Activated CD8-positive, alpha-beta T cell treated with anti-CD3 and anti-CD28 coated beads for 36 hours (primary cell): ENCODE data around the gene PSG11. TPM values are rescaled to one million over a fixed set of nuclear protein-coding genes. Genes with fewer than 3 reads are reported as not detected.

Experiments used
- ATAC-seq: fragments of 200-7000 bp; cut with Tn5 transposase; one replicate; pipeline ENCODE4 v1.10.0; 2021; ENCODE audit warnings: mild to moderate bottlenecking, moderate library complexity
- CTCF ChIA-PET: fragments of 350-600 bp; sonication (Branson Sonifier 250); formaldehyde crosslinking; loops from one replicate; lab custom pipeline; 2021; ENCODE audit warnings: antibody characterized with exemption; lab: Charles Lee
- POLR2A ChIA-PET: fragments of 350-600 bp; sonication (Branson Sonifier 250); formaldehyde crosslinking; loops from one replicate; lab custom pipeline; 2021; ENCODE audit warnings: antibody characterized with exemption; lab: Charles Lee
- DNase-seq: peaks from one replicate; pipeline ENCODE4 v3.0.0-alpha.2; 2020
- H3K27ac Mint-ChIP-seq: one replicate; pipeline ENCODE4 v1.8.0; 2021; ENCODE audit warnings: mild to moderate bottlenecking, mixed read lengths
- H3K27me3 Mint-ChIP-seq: one replicate; pipeline ENCODE4 v1.8.0; 2021; ENCODE audit warnings: mixed read lengths
- H3K36me3 Mint-ChIP-seq: one replicate; pipeline ENCODE4 v1.8.0; 2021; ENCODE audit warnings: low read depth, mixed read lengths
- H3K4me1 Mint-ChIP-seq: one replicate; pipeline ENCODE4 v1.8.0; 2021; ENCODE audit warnings: low read depth, mixed read lengths
- H3K4me3 Mint-ChIP-seq: one replicate; pipeline ENCODE4 v1.8.0; 2021; ENCODE audit warnings: mild to moderate bottlenecking, moderate library complexity, mixed read lengths
- H3K9me3 Mint-ChIP-seq: one replicate; pipeline ENCODE4 v1.8.0; 2021; ENCODE audit warnings: mixed read lengths
- intact Hi-C: fragments of 100-400 bp; cut with micrococcal nuclease; formaldehyde crosslinking; loops from one replicate; pipeline ENCODE4 v1.10.0; 2022
- total RNA-seq, 2 experiments: library from RNA; stranded (reverse); gene quantifications; one replicate each; pipeline ENCODE4 v1.2.3, GENCODE V29; 2021
- TF ChIP-seq, protein P1 (sequence below): fragments of 200-600 bp; IDR thresholded peaks from one replicate; pipeline ENCODE4 v1.8.0; 2022; ENCODE audit warnings: antibody characterized with exemption, mild to moderate bottlenecking

PSG11 gene
- total RNA-seq, 2 experiments from 2014 or later, result not detected

DNA sequence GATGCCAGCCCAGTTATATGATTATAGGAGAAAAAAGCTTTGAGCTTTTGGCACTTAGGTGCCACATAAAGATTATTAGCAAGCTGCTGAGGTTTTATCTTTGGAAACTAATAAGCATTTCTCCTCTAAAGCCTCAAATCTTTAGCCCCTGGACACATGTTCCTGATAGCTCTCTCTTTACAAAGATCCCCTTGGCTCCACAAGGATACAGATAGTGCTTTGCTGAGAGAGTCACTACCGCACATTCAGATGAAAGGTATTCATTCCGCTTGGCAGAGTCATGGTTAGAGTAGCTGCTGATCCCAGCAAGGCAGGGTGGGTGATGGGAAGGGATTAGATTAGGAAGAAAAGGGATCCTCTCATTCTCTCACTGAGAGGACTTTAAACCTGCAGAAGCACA lies 61.1 kb downstream of the PSG11 start:
- Mint-ChIP-seq H3K27me3 (peaks cover 8% of the 10 kb centered on the region), H3K9me3 (no peaks in the 10 kb centered on the region), H3K27ac (no peak overlapping the region), H3K4me3 (no peak overlapping the region), H3K36me3 (no peaks in the 10 kb centered on the region), H3K4me1 (no peaks in the 10 kb centered on the region)
- intact Hi-C loops, result no loop called here
- ChIA-PET POLR2A (no interaction called here), CTCF (no interaction called here)
- no peak for ATAC-seq
- DNase-seq, result no peak
- TF ChIP-seq, protein P1, sequence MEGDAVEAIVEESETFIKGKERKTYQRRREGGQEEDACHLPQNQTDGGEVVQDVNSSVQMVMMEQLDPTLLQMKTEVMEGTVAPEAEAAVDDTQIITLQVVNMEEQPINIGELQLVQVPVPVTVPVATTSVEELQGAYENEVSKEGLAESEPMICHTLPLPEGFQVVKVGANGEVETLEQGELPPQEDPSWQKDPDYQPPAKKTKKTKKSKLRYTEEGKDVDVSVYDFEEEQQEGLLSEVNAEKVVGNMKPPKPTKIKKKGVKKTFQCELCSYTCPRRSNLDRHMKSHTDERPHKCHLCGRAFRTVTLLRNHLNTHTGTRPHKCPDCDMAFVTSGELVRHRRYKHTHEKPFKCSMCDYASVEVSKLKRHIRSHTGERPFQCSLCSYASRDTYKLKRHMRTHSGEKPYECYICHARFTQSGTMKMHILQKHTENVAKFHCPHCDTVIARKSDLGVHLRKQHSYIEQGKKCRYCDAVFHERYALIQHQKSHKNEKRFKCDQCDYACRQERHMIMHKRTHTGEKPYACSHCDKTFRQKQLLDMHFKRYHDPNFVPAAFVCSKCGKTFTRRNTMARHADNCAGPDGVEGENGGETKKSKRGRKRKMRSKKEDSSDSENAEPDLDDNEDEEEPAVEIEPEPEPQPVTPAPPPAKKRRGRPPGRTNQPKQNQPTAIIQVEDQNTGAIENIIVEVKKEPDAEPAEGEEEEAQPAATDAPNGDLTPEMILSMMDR, result no peak

DNA sequence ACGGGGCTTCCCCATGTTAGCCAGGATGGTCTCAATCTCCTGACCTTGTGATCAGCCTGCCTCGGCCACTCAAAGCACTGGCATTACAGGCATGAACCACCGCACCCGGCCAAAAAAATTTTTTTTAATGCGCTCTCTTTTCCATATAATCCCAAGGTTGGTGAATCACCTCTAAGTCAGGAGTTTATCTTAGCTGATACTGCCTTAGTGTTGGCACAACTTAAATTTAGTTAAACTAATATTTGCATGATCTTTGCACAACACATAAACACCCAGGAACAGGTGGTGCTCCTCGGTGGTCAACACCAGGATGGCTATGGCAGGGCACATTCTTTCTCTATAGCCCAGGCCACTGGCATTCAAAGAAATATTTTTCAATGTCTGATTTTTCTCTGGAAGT lies 65.2 kb downstream of the PSG11 start:
- peaks cover 4% of the 10 kb centered on the region for H3K9me3 Mint-ChIP-seq
- TF ChIP-seq, protein P1, result no peak
- CTCF ChIA-PET, result no interaction called here

More for the DNA sequence above, 65.2 kb downstream of the PSG11 start:
- peaks cover 14% of the 10 kb centered on the region for H3K27me3 Mint-ChIP-seq
- H3K27ac Mint-ChIP-seq, result no peak overlapping the region
- H3K4me3 Mint-ChIP-seq, result no peak overlapping the region
- H3K4me1 Mint-ChIP-seq, result no peaks in the 10 kb centered on the region
- intact Hi-C loops, result no loop called here
- POLR2A ChIA-PET, result no interaction called here
- no peaks in the 10 kb centered on the region for H3K36me3 Mint-ChIP-seq
- no peak for DNase-seq
- ATAC-seq, result no peak

Other genes starting within 250 kb of the PSG11 start
- not detected for gene PSG1, start 146.8 kb downstream of the PSG11 start, total RNA-seq
- not detected for gene PSG6, start 108.6 kb downstream of the PSG11 start, total RNA-seq
- not detected for gene PSG7, start 89.3 kb downstream of the PSG11 start, total RNA-seq
- gene PSG2, start 56.2 kb upstream of the PSG11 start, total RNA-seq, result not detected
- gene PSG5, start 160.1 kb upstream of the PSG11 start, total RNA-seq, result not detected
- gene PSG4, start 179.2 kb upstream of the PSG11 start, total RNA-seq, result not detected
- not detected for gene PSG9, start 243.1 kb upstream of the PSG11 start, total RNA-seq